Measurements from ENCODE around the gene RYR1. TPM values are rescaled to one million over a fixed set of nuclear protein-coding genes. Genes with fewer than 3 reads are reported as not detected.

The RYR1 gene
- total RNA-seq, 2 experiments from 2014 or later = 0.54 to 1.4 TPM

- H3K27ac ChIP-seq (ENCODE audit: low read depth, low read length, poor library complexity, severe bottlenecking) = no peak overlapping the region
- no TSS peak for BruUV-seq (replicated peaks)
- H3K79me2 ChIP-seq (ENCODE audit: insufficient read depth, low read depth, low read length) = no peaks in the 10 kb centered on the region
- ChIA-PET CTCF (ENCODE audit: unreplicated experiment) (no interaction called here), POLR2A (interaction anchor here (0.7 kb wide), 1 partner anchor 587 kb away, joined by 3 read pairs; no protein-coding TSS in a partner anchor)
- intact Hi-C loops (cut with micrococcal nuclease; ENCODE audit: unreplicated experiment) = no loop called here
- H3K9me2 ChIP-seq (ENCODE audit: insufficient read depth, low read length) = no peaks in the 10 kb centered on the region
- no peaks in the 10 kb centered on the region for H4K20me1 ChIP-seq (ENCODE audit: insufficient read depth, low read length)
- H3K36me3 ChIP-seq (ENCODE audit: insufficient read depth, low read length) = no peaks in the 10 kb centered on the region
- H3K4me1 ChIP-seq (ENCODE audit: insufficient read depth, low read length, poor library complexity, severe bottlenecking) = peaks cover 10% of the 10 kb centered on the region
- no peak overlapping the region for H3K4me2 ChIP-seq (ENCODE audit: low read length)
- H3K4me3 ChIP-seq (ENCODE audit: low read depth, low read length, poor library complexity, severe bottlenecking) = no peak overlapping the region
- DNase-seq (ENCODE audit: low spot score) = no peak
- TF ChIP-seq CTCF (conservative IDR thresholded peaks at IDR 0.05; ENCODE audit: low read length) = no peak
- peaks cover 4% of the 10 kb centered on the region; the same call in 1 of the 2 replicates for H3K9me3 ChIP-seq (ENCODE audit: low read length)
- H2AFZ ChIP-seq (ENCODE audit: low read length) = no peak overlapping the region
Observed at GRCh38 chr19:38503077-38503410, 69.6 kb downstream of the RYR1 start.

GRCh38 chr19:38505958-38506357 is 72.5 kb downstream of the RYR1 start:
- Histone ChIP-seq H3K79me2 (ENCODE audit: insufficient read depth, low read depth, low read length) (no peaks in the 10 kb centered on the region), H4K20me1 (ENCODE audit: insufficient read depth, low read length) (no peaks in the 10 kb centered on the region), H3K27ac (ENCODE audit: low read depth, low read length, poor library complexity, severe bottlenecking) (no peak overlapping the region), H3K9me3 (ENCODE audit: low read length) (peaks cover 4% of the 10 kb centered on the region; the same call in 1 of the 2 replicates), H3K36me3 (ENCODE audit: insufficient read depth, low read length) (no peaks in the 10 kb centered on the region), H2AFZ (ENCODE audit: low read length) (peak overlapping the region; percentile 63; the same call in 1 of the 2 replicates), H3K9me2 (ENCODE audit: insufficient read depth, low read length) (no peaks in the 10 kb centered on the region), H3K4me1 (ENCODE audit: insufficient read depth, low read length, poor library complexity, severe bottlenecking) (peaks cover 10% of the 10 kb centered on the region), H3K4me3 (ENCODE audit: low read depth, low read length, poor library complexity, severe bottlenecking) (no peak overlapping the region), H3K4me2 (ENCODE audit: low read length) (no peak overlapping the region)
- DNase-seq (ENCODE audit: low spot score) = no peak
- no peak for TF ChIP-seq EZH2phosphoT487 (IDR thresholded peaks at IDR 0.05; ENCODE audit: borderline replicate concordance, low read depth, low read length)
- no peak for TF ChIP-seq CTCF (conservative IDR thresholded peaks at IDR 0.05; ENCODE audit: low read length)
- POLR2A ChIA-PET = interaction anchor here (0.9 kb wide), 1 partner anchor 128 kb away, joined by 3 read pairs; no protein-coding TSS in a partner anchor
- no TSS peak for BruUV-seq (replicated peaks)
- intact Hi-C loops (cut with micrococcal nuclease; ENCODE audit: unreplicated experiment) = no loop called here
- CTCF ChIA-PET (ENCODE audit: unreplicated experiment) = no interaction called here

GRCh38 chr19:38506375-38506722 is 72.9 kb downstream of the RYR1 start:
- H3K36me3 ChIP-seq (ENCODE audit: insufficient read depth, low read length) = no peaks in the 10 kb centered on the region
- H3K9me3 ChIP-seq (ENCODE audit: low read length) = peaks cover 4% of the 10 kb centered on the region; the same call in 1 of the 2 replicates
- no peak for DNase-seq (ENCODE audit: low spot score)
- no peaks in the 10 kb centered on the region for H3K79me2 ChIP-seq (ENCODE audit: insufficient read depth, low read depth, low read length)
- peak overlapping the region; percentile 29 for H3K4me3 ChIP-seq (ENCODE audit: low read depth, low read length, poor library complexity, severe bottlenecking)
- H3K27ac ChIP-seq (ENCODE audit: low read depth, low read length, poor library complexity, severe bottlenecking) = no peak overlapping the region
- H3K9me2 ChIP-seq (ENCODE audit: insufficient read depth, low read length) = no peaks in the 10 kb centered on the region
- H3K4me2 ChIP-seq (ENCODE audit: low read length) = peak overlapping the region; percentile 43
- H2AFZ ChIP-seq (ENCODE audit: low read length) = peak overlapping the region; percentile 63; the same call in 1 of the 2 replicates
- intact Hi-C loops (cut with micrococcal nuclease; ENCODE audit: unreplicated experiment) = no loop called here
- BruUV-seq (replicated peaks) = no TSS peak
- TF ChIP-seq CTCF (conservative IDR thresholded peaks at IDR 0.05; ENCODE audit: low read length) = no peak
- no peaks in the 10 kb centered on the region for H4K20me1 ChIP-seq (ENCODE audit: insufficient read depth, low read length)
- ChIA-PET CTCF (ENCODE audit: unreplicated experiment) (interaction anchor here (0.6 kb wide), 2 partner anchors 382 to 448 kb away, joined by 3 read pairs; no protein-coding TSS in a partner anchor), POLR2A (interaction anchor here (0.9 kb wide), 1 partner anchor 128 kb away, joined by 3 read pairs; no protein-coding TSS in a partner anchor)
- H3K4me1 ChIP-seq (ENCODE audit: insufficient read depth, low read length, poor library complexity, severe bottlenecking) = peaks cover 10% of the 10 kb centered on the region

Data from OCI-LY7 (cell line).